C4-2B (cell line): Measurements from ENCODE around the gene ZDHHC22.

Experiments used
- ZFX ChIP-seq: fragments of 450-650 bp; IDR thresholded peaks from 2 replicates; pipeline ENCODE4 v1.6.1; 2017
- TF ChIP-seq, protein P1 (sequence below): fragments of 450-650 bp; conservative IDR thresholded peaks from 2 replicates; pipeline ENCODE4 v1.5.1; 2017; ENCODE audit warnings: mild to moderate bottlenecking

DNA sequence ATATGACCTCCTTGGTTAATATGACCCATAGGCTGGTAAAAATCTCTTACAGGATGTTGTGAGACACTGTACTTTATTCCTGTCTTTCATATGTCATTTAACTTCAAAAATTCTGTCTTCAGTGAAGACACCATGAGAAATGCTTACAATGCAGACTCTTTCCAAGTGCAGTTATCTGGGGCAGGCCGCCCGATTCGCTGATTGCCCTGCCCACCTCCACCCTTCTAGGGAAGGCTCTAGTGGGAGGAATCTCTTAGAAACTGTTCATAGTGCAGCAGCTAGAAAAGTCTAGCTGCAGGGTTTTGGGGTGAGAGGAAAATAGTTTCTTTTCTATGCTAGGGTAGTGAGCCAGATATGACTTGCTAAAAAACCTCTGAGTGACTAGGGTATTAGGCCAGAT lies 58.5 kb downstream of the ZDHHC22 start:
- TF ChIP-seq, protein P1, sequence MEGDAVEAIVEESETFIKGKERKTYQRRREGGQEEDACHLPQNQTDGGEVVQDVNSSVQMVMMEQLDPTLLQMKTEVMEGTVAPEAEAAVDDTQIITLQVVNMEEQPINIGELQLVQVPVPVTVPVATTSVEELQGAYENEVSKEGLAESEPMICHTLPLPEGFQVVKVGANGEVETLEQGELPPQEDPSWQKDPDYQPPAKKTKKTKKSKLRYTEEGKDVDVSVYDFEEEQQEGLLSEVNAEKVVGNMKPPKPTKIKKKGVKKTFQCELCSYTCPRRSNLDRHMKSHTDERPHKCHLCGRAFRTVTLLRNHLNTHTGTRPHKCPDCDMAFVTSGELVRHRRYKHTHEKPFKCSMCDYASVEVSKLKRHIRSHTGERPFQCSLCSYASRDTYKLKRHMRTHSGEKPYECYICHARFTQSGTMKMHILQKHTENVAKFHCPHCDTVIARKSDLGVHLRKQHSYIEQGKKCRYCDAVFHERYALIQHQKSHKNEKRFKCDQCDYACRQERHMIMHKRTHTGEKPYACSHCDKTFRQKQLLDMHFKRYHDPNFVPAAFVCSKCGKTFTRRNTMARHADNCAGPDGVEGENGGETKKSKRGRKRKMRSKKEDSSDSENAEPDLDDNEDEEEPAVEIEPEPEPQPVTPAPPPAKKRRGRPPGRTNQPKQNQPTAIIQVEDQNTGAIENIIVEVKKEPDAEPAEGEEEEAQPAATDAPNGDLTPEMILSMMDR: no peak
- no peak for TF ChIP-seq ZFX
